ENCODE measurements around the gene BCAS3. TPM values are rescaled to one million over a fixed set of nuclear protein-coding genes. Genes with fewer than 3 reads are reported as not detected.
A peak's percentile ranks its signal among the peaks of the same experiment; 100 is the strongest.

The BCAS3 gene
- total and polyA plus RNA-seq, 2 donors = 6.9 to 12.4 TPM

DNA sequence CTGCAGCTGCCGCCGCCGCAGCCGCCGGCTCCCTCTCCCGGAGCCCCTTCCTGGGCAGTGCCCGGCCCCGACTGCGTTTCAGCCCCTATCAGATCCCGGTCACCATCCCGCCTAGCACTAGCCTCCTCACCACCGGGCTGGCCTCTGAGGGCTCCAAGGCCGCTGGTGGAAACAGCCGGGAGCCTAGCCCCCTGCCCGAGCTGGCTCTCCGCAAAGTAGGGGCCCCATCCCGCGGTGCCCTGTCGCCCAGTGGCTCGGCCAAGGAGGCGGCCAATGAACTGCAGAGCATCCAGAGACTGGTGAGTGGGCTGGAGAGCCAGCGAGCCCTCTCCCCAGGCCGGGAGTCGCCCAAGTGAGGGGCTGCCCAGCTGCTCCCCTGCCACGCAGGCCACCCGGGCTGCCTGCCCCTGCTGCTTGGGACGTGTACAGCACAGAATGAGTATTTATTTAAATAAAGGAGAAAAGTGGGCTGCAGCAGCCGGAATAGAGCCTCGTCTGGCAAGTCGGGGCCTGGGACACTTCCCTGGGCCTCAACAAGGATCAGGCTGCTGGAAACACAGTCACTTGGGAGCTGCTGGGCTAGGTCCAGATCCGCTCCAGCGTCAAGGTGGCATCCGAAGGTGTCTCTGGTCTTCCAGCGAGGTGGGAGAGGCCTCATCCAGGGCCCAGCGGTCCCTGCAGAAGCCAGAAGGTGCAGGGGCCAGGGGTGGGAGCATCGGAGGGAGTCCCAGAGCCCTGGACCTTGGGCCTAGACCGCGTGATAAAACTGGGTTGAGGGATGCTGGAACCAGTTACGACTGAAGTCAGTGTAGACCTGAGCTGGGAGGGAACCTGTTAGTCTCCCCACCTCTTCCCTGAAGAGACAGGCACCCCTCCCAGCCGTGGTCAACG lies 730.7 kb downstream of the BCAS3 start:
- H3K9me3 ChIP-seq (ENCODE audit: control insufficient read depth in 2 of 2, insufficient read depth in 1 of 2, low read length in 1 of 2) = peaks cover 0 to 9% of the 10 kb centered on the region in 2 donors
- DNase-seq (ENCODE audit: low read depth in 6 of 9, low spot score in 9 of 9) = no peak
- H3K27ac ChIP-seq (ENCODE audit: low read depth in 1 of 2, low read length in 1 of 2) = no peak overlapping the region
- peaks cover 20 to 41% of the 10 kb centered on the region in 2 donors for H3K4me1 ChIP-seq (ENCODE audit: control insufficient read depth in 2 of 2, insufficient read depth in 2 of 2, low read length in 2 of 2)
- peaks cover 94 to 99% of the 10 kb centered on the region in 2 donors for H3K27me3 ChIP-seq (ENCODE audit: control insufficient read depth in 2 of 2, insufficient read depth in 1 of 2, low read length in 1 of 2)
- WGBS = 12% methylated on average over 41 of the region's 41 CpGs
- H3K36me3 ChIP-seq (ENCODE audit: control insufficient read depth in 2 of 2, insufficient read depth in 2 of 2, low read length in 1 of 2) = no peaks in the 10 kb centered on the region
- H3K4me3 ChIP-seq (ENCODE audit: low read length in 2 of 2) = no peak overlapping the region

GRCh38 chr17:61409301-61410112 lies 731.9 kb downstream of the BCAS3 start:
- peaks cover 20 to 33% of the 10 kb centered on the region in 2 donors for H3K4me1 ChIP-seq (ENCODE audit: control insufficient read depth in 2 of 2, insufficient read depth in 2 of 2, low read length in 2 of 2)
- H3K27ac ChIP-seq (ENCODE audit: low read depth in 1 of 2, low read length in 1 of 2) = no peak overlapping the region
- peaks cover 90 to 99% of the 10 kb centered on the region in 2 donors for H3K27me3 ChIP-seq (ENCODE audit: control insufficient read depth in 2 of 2, insufficient read depth in 1 of 2, low read length in 1 of 2)
- H3K4me3 ChIP-seq (ENCODE audit: low read length in 2 of 2) = peak overlapping the region in 1 of 2 donors; percentile 41
- no peaks in the 10 kb centered on the region for H3K36me3 ChIP-seq (ENCODE audit: control insufficient read depth in 2 of 2, insufficient read depth in 2 of 2, low read length in 1 of 2)
- peak in 1 of 9 donors; percentile 39 for DNase-seq (ENCODE audit: low read depth in 6 of 9, low spot score in 9 of 9)
- H3K9me3 ChIP-seq (ENCODE audit: control insufficient read depth in 2 of 2, insufficient read depth in 1 of 2, low read length in 1 of 2) = peaks cover 0 to 9% of the 10 kb centered on the region in 2 donors
- WGBS = 1% methylated on average over 73 of the region's 73 CpGs

- Histone ChIP-seq H3K9me3 (ENCODE audit: control insufficient read depth in 2 of 2, insufficient read depth in 1 of 2, low read length in 1 of 2) (peaks cover 0 to 9% of the 10 kb centered on the region in 2 donors), H3K27me3 (ENCODE audit: control insufficient read depth in 2 of 2, insufficient read depth in 1 of 2, low read length in 1 of 2) (peaks cover 87 to 99% of the 10 kb centered on the region in 2 donors), H3K4me1 (ENCODE audit: control insufficient read depth in 2 of 2, insufficient read depth in 2 of 2, low read length in 2 of 2) (peaks cover 17 to 31% of the 10 kb centered on the region in 2 donors), H3K27ac (ENCODE audit: low read depth in 1 of 2, low read length in 1 of 2) (no peak overlapping the region), H3K4me3 (ENCODE audit: low read length in 2 of 2) (peak overlapping the region in 1 of 2 donors; percentile 51), H3K36me3 (ENCODE audit: control insufficient read depth in 2 of 2, insufficient read depth in 2 of 2, low read length in 1 of 2) (no peaks in the 10 kb centered on the region)
- WGBS = 9% methylated on average over 48 of the region's 48 CpGs
- DNase-seq (ENCODE audit: low read depth in 6 of 9, low spot score in 9 of 9) = peak in 3 of 9 donors; percentile 54 to 70 (median 64)
Measured at GRCh38 chr17:61410141-61411010, 732.7 kb downstream of the BCAS3 start.

- peak overlapping the region in 1 of 2 donors; percentile 51 for H3K4me3 ChIP-seq (ENCODE audit: low read length in 2 of 2)
- peaks cover 82 to 99% of the 10 kb centered on the region in 2 donors for H3K27me3 ChIP-seq (ENCODE audit: control insufficient read depth in 2 of 2, insufficient read depth in 1 of 2, low read length in 1 of 2)
- H3K36me3 ChIP-seq (ENCODE audit: control insufficient read depth in 2 of 2, insufficient read depth in 2 of 2, low read length in 1 of 2) = no peaks in the 10 kb centered on the region
- H3K27ac ChIP-seq (ENCODE audit: low read depth in 1 of 2, low read length in 1 of 2) = no peak overlapping the region
- H3K9me3 ChIP-seq (ENCODE audit: control insufficient read depth in 2 of 2, insufficient read depth in 1 of 2, low read length in 1 of 2) = peaks cover 0 to 9% of the 10 kb centered on the region in 2 donors
- H3K4me1 ChIP-seq (ENCODE audit: control insufficient read depth in 2 of 2, insufficient read depth in 2 of 2, low read length in 2 of 2) = peaks cover 17 to 31% of the 10 kb centered on the region in 2 donors
- WGBS = 3% methylated on average over 29 of the region's 29 CpGs
- DNase-seq (ENCODE audit: low read depth in 6 of 9, low spot score in 9 of 9) = no peak
Measured at GRCh38 chr17:61411011-61411260, 733.3 kb downstream of the BCAS3 start.

GRCh38 chr17:61411261-61412142 lies 733.9 kb downstream of the BCAS3 start:
- Histone ChIP-seq H3K27me3 (ENCODE audit: control insufficient read depth in 2 of 2, insufficient read depth in 1 of 2, low read length in 1 of 2) (peaks cover 78 to 99% of the 10 kb centered on the region in 2 donors), H3K4me1 (ENCODE audit: control insufficient read depth in 2 of 2, insufficient read depth in 2 of 2, low read length in 2 of 2) (peaks cover 17 to 32% of the 10 kb centered on the region in 2 donors), H3K36me3 (ENCODE audit: control insufficient read depth in 2 of 2, insufficient read depth in 2 of 2, low read length in 1 of 2) (no peaks in the 10 kb centered on the region), H3K9me3 (ENCODE audit: control insufficient read depth in 2 of 2, insufficient read depth in 1 of 2, low read length in 1 of 2) (peaks cover 0 to 9% of the 10 kb centered on the region in 2 donors), H3K27ac (ENCODE audit: low read depth in 1 of 2, low read length in 1 of 2) (peak overlapping the region; percentile 5 to 55), H3K4me3 (ENCODE audit: low read length in 2 of 2) (peak overlapping the region; percentile 20 to 51)
- DNase-seq (ENCODE audit: low read depth in 6 of 9, low spot score in 9 of 9) = peak in 1 of 9 donors; percentile 42
- WGBS = 2% methylated on average over 75 of the region's 75 CpGs

DNA sequence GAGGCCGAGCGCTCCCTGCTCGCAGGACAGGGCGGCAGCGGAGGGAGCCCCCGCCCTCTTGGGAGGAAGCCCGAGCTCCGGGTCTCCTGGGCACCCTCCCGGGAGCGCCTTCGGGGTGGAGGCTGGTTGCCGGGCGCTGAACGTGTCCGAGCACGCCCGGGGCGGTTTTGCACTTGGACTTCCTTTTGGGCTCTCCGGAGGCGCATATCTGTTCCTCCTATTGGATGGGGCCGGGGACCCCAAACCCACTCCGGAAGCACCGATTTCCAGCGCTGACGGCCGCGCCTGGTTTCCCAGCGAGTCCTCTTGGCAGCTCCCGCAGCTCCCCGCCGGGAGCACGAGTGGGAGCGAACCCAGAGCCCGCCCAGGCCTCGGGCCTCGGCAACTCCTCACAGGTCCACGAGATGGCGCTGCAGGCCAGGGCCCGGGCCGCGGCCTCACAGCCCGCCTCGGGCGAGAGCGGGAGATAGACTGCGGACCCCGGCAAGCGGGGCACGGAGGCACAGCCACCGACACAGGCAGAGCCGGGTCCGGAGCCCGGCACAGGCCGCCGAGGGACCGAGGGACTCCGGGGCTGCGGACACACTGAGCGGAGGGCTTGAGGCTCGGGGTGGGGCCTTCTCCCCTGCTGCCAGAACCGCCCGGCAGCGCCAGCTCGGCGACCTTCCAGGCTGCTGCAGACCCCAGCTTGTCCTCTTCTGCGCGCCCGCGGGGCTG lies 734.6 kb downstream of the BCAS3 start:
- peak in 7 of 9 donors; percentile 42 to 80 (median 61) for DNase-seq (ENCODE audit: low read depth in 6 of 9, low spot score in 9 of 9)
- under 1% methylated on average over 69 of the region's 69 CpGs for WGBS
- peaks cover 17 to 36% of the 10 kb centered on the region in 2 donors for H3K4me1 ChIP-seq (ENCODE audit: control insufficient read depth in 2 of 2, insufficient read depth in 2 of 2, low read length in 2 of 2)
- H3K9me3 ChIP-seq (ENCODE audit: control insufficient read depth in 2 of 2, insufficient read depth in 1 of 2, low read length in 1 of 2) = peaks cover 0 to 9% of the 10 kb centered on the region in 2 donors
- H3K27ac ChIP-seq (ENCODE audit: low read depth in 1 of 2, low read length in 1 of 2) = peak overlapping the region in 1 of 2 donors; percentile 55
- peak overlapping the region; percentile 20 to 51 for H3K4me3 ChIP-seq (ENCODE audit: low read length in 2 of 2)
- no peaks in the 10 kb centered on the region for H3K36me3 ChIP-seq (ENCODE audit: control insufficient read depth in 2 of 2, insufficient read depth in 2 of 2, low read length in 1 of 2)
- peaks cover 76 to 99% of the 10 kb centered on the region in 2 donors for H3K27me3 ChIP-seq (ENCODE audit: control insufficient read depth in 2 of 2, insufficient read depth in 1 of 2, low read length in 1 of 2)

DNA sequence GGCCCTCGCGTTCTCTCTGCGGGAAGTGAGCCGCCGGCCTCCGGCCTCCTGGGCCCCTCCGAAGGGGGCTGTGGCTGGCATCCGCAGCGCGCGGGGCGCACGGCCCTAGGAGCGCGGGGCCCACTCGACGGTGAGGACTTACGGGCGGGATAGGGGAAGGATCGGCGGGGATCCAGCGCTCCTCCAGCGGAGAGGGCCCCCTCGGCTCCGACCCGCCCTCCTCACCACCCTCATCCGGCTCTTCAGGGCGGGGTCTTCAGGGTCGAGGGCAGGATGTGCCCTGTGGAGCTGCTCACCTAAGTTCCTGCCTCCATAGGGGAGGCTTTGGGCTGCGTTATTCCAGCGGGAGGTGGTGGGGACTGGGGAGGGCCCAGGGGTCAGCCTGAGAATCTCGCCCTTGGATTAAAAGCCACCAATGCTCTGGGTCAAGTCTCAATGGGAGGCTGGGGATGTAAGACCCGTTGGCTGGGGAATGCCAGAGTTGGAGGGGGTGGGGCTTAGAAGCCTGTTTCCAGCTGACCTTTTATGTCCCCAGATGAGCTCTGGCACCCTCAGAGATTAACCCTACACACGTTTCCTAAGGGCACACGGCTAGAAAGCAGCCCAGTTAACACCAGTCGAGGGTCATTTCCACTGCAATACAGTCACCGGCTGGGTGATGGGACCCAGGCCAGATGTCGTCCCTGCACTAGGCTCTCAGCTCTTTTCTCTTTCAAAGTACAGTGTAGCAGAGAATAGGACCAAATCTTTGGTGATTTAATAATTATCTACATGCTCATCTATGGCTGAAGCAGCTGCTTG lies 735.4 kb downstream of the BCAS3 start:
- WGBS = 13% methylated on average over 38 of the region's 38 CpGs
- H3K36me3 ChIP-seq (ENCODE audit: control insufficient read depth in 2 of 2, insufficient read depth in 2 of 2, low read length in 1 of 2) = no peaks in the 10 kb centered on the region
- peaks cover 0 to 9% of the 10 kb centered on the region in 2 donors for H3K9me3 ChIP-seq (ENCODE audit: control insufficient read depth in 2 of 2, insufficient read depth in 1 of 2, low read length in 1 of 2)
- H3K4me3 ChIP-seq (ENCODE audit: low read length in 2 of 2) = peak overlapping the region; percentile 20 to 51
- peaks cover 69 to 98% of the 10 kb centered on the region in 2 donors for H3K27me3 ChIP-seq (ENCODE audit: control insufficient read depth in 2 of 2, insufficient read depth in 1 of 2, low read length in 1 of 2)
- peaks cover 17 to 35% of the 10 kb centered on the region in 2 donors for H3K4me1 ChIP-seq (ENCODE audit: control insufficient read depth in 2 of 2, insufficient read depth in 2 of 2, low read length in 2 of 2)
- no peak overlapping the region for H3K27ac ChIP-seq (ENCODE audit: low read depth in 1 of 2, low read length in 1 of 2)
- no peak for DNase-seq (ENCODE audit: low read depth in 6 of 9, low spot score in 9 of 9)
